Measurements from ENCODE around the gene ATP2B3.
A peak's percentile ranks its signal among the peaks of the same experiment; 100 is the strongest.

The ATP2B3 gene

GRCh38 chrX:153571534-153571908, 54.1 kb downstream of the ATP2B3 start:
- DNase-seq (ENCODE audit: low read depth): no peak

DNA sequence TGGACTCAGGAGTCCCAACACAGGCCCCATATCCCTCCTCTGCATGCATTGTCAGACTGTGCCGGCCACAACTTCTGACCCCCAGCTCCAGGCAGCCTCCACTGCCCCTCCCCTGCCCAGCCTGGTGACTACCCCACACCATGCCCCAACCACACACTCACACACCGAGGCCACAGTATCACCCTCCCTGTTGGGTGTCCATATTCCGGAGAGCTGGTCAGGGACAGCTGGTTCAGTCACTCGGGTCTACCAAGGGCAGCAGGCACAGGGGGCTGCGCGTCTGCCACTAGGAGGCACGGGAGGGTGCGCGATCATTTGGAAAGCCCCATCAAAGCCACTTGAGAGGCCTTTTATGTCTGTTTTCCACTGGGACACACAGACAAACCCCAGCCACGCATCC, 55.2 kb downstream of the ATP2B3 start:
- DNase-seq (ENCODE audit: low read depth): no peak

DNA sequence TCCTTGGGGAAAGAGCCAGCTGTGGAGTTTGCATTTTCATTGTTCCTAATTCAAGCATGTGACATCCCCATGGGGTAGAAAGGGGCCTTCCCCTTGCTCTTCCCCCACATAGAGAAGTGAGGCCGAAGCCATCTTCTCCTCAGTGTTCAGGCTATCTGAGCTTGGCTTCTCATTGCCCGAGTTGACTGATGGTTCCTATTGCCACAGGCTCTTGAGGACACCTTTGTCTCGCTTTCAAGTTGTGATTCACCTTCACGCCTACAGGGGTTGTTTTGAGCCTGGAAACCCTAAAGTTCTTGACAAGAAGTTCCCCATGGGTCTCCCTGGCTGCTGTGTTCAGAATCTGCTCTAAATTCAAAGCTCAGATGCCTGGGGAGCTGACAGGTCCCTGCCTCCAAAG, 56.5 kb downstream of the ATP2B3 start:
- DNase-seq (ENCODE audit: low read depth): no peak

- no peak for DNase-seq (ENCODE audit: low read depth)
Measured at GRCh38 chrX:153576239-153576870, 58.9 kb downstream of the ATP2B3 start.

DNA sequence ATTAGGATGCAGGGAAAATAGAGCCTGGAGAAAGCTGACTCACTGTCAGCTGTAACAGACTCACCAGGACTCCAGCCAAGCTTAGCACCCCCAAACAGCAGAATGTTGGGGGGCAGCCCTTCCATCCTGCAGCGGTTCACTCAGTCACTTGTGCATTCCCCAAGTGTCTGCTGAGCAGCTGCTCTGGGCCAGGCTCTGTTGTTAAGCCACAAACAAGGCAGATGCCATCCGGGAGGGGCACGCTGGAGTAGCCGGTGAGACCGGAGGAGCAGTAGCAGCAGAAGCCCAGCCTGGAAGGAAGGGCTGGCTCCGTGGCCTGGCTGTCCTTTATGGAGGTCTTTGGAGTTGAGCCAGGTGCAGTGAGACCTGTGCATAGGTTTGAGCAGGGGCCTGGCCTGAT, 59.5 kb downstream of the ATP2B3 start:
- DNase-seq (ENCODE audit: low read depth): no peak

GRCh38 chrX:153578200-153578835, 60.9 kb downstream of the ATP2B3 start:
- DNase-seq (ENCODE audit: low read depth): no peak

- no peak for DNase-seq (ENCODE audit: low read depth)
Measured at GRCh38 chrX:153578889-153579288, 61.4 kb downstream of the ATP2B3 start.

GRCh38 chrX:153580700-153581386, 63.4 kb downstream of the ATP2B3 start:
- DNase-seq (ENCODE audit: low read depth): no peak

DNA sequence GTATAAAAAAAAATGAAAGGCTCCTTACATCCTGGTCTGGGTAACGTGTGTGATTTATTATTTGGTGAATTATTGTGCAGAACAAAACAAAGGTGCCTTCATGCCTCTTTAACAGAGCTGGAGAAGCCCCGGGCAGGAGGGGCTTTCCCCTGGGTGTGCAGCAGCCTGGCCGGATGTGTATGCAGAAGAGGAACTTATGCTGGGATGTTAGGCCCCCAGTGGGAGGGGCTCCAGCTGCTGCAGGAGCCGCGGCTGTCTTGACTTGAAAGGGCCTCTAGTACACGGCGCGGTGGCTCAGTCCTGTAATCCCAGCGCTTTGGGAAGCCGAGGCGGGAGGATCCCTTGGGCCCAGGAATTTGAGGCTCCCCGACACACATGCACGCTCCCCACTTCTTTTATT, 65.5 kb downstream of the ATP2B3 start:
- peak; percentile 28 for DNase-seq (ENCODE audit: low read depth)

GRCh38 chrX:153583433-153583832, 66.0 kb downstream of the ATP2B3 start:
- no peak for DNase-seq (ENCODE audit: low read depth)

- no peak for DNase-seq (ENCODE audit: low read depth)
Measured at GRCh38 chrX:153585827-153586226, 68.4 kb downstream of the ATP2B3 start.

DNA sequence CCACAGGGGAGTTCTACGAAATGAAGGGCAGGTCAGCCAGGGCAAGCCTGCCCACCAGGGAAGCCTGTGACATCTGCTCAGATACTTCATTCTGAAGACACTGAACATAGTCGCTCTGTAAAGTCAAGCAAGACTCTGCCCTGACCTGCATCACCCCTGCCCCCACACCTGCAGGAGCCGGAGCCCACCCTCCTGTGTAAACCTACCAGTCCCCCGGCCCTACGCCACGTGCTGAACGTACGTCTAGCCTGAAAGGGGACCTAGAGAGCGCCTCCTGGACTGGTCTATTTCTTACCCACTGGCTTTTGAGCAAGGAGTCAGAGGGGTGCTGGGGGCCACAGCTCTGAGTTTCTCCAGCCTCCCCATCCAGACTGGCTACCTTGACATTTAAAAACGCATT, 69.9 kb downstream of the ATP2B3 start:
- no peak for DNase-seq (ENCODE audit: low read depth)

GRCh38 chrX:153588021-153588781, 70.8 kb downstream of the ATP2B3 start:
- DNase-seq (ENCODE audit: low read depth): no peak

GRCh38 chrX:153588782-153589446, 71.5 kb downstream of the ATP2B3 start:
- no peak for DNase-seq (ENCODE audit: low read depth)

GRCh38 chrX:153590961-153591956, 73.8 kb downstream of the ATP2B3 start:
- DNase-seq (ENCODE audit: low read depth): no peak

DNA sequence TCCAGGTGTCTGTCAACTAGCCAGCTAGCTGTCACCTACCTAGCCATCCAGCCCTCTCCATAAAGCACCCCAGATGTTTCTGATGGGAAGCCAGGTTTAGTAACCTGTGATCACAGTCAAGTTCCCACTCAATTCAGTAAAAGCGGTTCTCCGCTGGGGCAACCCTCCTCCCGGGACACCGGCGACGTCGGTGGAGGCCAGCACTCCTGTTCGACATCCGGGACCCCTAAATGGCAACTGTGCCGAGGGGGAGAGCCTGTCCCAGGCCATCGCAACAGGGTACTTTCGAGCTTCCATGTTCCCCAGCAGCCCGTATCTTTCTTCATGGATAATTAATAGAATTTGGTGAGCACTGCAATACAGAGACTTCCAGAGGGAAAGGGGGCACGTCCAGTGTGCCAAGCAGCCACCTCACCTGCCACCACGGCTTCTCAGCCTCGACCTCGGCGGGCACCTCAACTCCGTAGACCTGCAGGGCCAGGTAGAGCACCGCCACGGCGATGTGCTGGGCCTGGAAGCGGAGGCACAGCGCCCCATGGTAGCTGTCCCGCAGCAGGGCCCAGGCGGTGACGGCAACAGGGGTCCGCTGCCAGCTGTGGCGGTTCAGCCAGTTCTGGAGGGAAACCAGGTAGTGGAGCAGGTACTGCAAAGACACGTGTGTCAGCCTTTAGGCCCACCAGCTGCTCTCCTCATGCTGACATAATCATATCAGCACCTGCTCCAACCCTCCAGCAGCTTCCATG, 74.8 kb downstream of the ATP2B3 start:
- no peak for DNase-seq (ENCODE audit: low read depth)

GRCh38 chrX:153592966-153593688, 75.7 kb downstream of the ATP2B3 start:
- no peak for DNase-seq (ENCODE audit: low read depth)

GRCh38 chrX:153593811-153594500, 76.5 kb downstream of the ATP2B3 start:
- no peak for DNase-seq (ENCODE audit: low read depth)

DNA sequence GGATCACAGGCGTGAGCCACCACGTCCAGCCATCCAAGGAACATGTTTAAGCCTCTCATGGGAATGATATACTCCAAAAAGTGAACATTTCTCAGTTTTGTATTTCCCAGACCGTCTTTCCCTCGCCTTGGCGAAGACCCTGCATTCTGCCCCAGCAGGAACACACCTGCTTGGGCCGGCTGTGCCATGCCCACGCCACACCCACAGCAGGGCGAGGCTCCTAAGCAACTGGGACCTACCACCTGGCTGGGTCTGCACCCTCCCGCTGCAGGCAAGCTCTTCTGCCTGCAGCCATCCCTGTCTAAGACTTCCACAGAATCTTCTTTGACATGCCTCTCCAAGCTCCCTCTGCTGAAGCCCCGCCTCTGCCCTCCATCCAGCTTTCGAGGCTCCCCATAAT, 77.9 kb downstream of the ATP2B3 start:
- no peak for DNase-seq (ENCODE audit: low read depth)
